MM.1S (cell line): Measurements from ENCODE around the gene SCN4A.

Experiments used
- CTCF ChIP-seq: fragments of 300-600 bp; sonication (generic); IDR thresholded peaks from 2 replicates; pipeline ENCODE4 v1.5.1; 2016; ENCODE audit warnings: antibody characterized with exemption, low read length, mixed read lengths
- EZH2 ChIP-seq: fragments of 300-600 bp; sonication (generic); optimal IDR thresholded peaks from 2 replicates; pipeline ENCODE3; 2017; ENCODE audit warnings: low read depth, mild to moderate bottlenecking, antibody characterized with exemption, low read length, mixed read lengths
- EZH2phosphoT487 ChIP-seq: fragments of 300-600 bp; sonication (generic); IDR thresholded peaks from 2 replicates; pipeline ENCODE4 v1.6.1; 2018; ENCODE audit warnings: antibody characterized with exemption, low read length

- TF ChIP-seq CTCF (no peak), EZH2 (no peak), EZH2phosphoT487 (no peak)
Measured at GRCh38 chr17:63916566-63917185, 56.0 kb downstream of the SCN4A start.
